ENCODE data around the gene SCUBE2. TPM values are rescaled to one million over a fixed set of nuclear protein-coding genes. Genes with fewer than 3 reads are reported as not detected.

The SCUBE2 gene
- total RNA-seq, 4 donors from 2014 or later = 4.4 to 17.3 (median 10.3) TPM

- no peak overlapping the region for H3K4me3 ChIP-seq (ENCODE audit: low read depth, poor library complexity, severe bottlenecking)
- TF ChIP-seq, protein P1, sequence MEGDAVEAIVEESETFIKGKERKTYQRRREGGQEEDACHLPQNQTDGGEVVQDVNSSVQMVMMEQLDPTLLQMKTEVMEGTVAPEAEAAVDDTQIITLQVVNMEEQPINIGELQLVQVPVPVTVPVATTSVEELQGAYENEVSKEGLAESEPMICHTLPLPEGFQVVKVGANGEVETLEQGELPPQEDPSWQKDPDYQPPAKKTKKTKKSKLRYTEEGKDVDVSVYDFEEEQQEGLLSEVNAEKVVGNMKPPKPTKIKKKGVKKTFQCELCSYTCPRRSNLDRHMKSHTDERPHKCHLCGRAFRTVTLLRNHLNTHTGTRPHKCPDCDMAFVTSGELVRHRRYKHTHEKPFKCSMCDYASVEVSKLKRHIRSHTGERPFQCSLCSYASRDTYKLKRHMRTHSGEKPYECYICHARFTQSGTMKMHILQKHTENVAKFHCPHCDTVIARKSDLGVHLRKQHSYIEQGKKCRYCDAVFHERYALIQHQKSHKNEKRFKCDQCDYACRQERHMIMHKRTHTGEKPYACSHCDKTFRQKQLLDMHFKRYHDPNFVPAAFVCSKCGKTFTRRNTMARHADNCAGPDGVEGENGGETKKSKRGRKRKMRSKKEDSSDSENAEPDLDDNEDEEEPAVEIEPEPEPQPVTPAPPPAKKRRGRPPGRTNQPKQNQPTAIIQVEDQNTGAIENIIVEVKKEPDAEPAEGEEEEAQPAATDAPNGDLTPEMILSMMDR (IDR thresholded peaks at IDR 0.05) = no peak
- TF ChIP-seq POLR2A (IDR thresholded peaks at IDR 0.05) = no peak
- WGBS, 2 donors = 42 to 48% methylated on average over 3 of the region's 3 CpGs
- no peak for DNase-seq (ENCODE audit: low spot score in 2 of 2)
- intact Hi-C loops (cut with DNase I; ENCODE audit: low total_unique reads) = no loop called here
These were observed 15.4 kb downstream of the SCUBE2 start for GRCh38 chr11:9076046-9076445.

DNA sequence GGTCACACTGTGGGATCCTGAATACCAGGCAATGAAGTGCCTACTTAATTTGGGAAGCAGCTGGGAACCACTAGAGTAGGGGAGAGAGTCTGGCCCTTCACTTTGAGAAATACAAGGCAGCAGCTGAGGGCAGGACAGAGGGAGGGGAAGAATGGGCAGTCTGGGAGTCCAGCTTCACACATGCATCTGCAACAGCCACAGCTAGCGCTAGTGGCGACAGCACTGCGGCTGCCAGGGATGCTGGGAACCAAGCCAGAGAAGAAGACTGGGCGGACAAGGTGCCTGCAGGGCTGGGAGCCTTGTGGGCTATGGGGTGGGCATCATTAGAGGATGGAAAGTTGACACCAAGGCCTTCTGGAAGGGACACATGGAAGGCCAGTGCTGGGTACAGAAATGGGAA, 15.8 kb downstream of the SCUBE2 start:
- intact Hi-C loops (cut with DNase I; ENCODE audit: low total_unique reads) = no loop called here
- H3K4me3 ChIP-seq (ENCODE audit: low read depth, poor library complexity, severe bottlenecking) = no peak overlapping the region
- DNase-seq (ENCODE audit: low spot score in 2 of 2) = no peak
- TF ChIP-seq, protein P1 (IDR thresholded peaks at IDR 0.05) = no peak
- TF ChIP-seq POLR2A (IDR thresholded peaks at IDR 0.05) = no peak
- WGBS, 2 donors = 63 to 90% methylated on average over 4 of the region's 4 CpGs

GRCh38 chr11:9074338-9075029, 16.9 kb downstream of the SCUBE2 start:
- H3K4me3 ChIP-seq (ENCODE audit: low read depth, poor library complexity, severe bottlenecking) = no peak overlapping the region
- intact Hi-C loops (cut with DNase I; ENCODE audit: low total_unique reads) = no loop called here
- DNase-seq (ENCODE audit: low spot score in 2 of 2) = no peak
- WGBS, 2 donors = 84 to 85% methylated on average over 15 of the region's 15 CpGs
- TF ChIP-seq POLR2A (IDR thresholded peaks at IDR 0.05) = no peak
- TF ChIP-seq, protein P1 (IDR thresholded peaks at IDR 0.05) = no peak

DNA sequence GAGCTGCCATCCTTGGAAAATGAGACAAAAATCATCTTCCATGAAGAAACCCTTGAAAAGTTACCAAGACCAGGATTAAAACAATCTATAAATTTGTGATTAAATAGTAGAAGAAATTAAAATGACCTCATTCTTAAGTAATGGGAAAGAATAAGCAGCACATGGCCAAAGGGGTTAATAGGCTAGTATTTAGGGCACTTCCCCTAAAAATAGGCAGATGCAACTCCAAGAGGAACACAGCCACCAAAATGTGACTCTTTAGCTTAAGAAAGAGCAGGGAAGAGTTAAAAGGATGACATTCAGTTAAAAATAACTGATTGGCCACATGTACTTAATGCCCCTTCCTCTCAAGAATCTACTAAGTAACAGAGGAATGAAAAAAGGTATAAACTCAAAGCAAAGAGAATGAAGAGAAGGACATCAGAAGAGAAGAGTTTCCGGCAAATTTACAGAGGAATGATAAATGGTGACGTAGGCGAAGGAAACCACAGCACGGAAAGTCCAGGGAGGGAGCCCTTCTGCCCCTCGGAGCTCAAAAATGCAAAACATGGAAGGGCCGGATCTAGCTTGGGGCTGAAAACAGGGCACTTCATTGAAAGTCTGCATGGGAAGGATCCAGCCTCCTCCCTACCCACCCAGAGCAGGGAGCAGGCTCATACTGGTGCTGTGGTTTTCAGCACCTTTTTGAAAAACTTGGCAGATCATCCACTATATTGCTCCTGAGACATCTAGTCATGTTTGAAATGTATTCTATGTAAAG, 17.8 kb downstream of the SCUBE2 start:
- intact Hi-C loops (cut with DNase I; ENCODE audit: low total_unique reads) = no loop called here
- 74 to 76% methylated on average over 6 of the region's 6 CpGs for WGBS, 2 donors
- DNase-seq (ENCODE audit: low spot score in 2 of 2) = no peak
- H3K4me3 ChIP-seq (ENCODE audit: low read depth, poor library complexity, severe bottlenecking) = no peak overlapping the region
- TF ChIP-seq, protein P1 (IDR thresholded peaks at IDR 0.05) = no peak
- TF ChIP-seq POLR2A (IDR thresholded peaks at IDR 0.05) = no peak

DNA sequence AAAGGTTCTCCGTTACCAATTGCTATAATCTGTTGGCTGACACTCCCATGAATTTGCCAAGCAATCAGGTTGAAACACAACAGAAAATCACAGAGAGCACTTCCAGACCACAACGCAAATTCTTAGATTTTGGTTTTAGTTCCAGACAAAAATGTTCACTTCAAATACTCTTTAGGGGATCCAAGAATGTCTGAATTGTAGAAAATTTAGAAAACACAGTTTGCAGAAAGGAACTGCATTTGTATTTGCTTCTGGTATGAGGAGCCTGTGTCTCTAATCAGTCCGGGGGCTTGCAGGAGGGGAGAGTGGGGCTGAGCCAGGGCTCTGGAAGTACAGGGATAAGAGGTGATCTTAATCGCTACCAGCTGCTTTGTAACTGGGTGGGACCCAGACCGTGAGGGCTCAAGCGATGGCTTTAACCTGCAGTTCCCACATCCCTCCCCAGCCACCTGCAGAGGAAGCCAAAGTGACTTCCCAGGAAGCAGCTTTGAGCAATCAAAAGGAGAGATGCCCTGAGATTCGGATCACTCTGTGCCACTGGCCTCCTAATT, 18.7 kb downstream of the SCUBE2 start:
- no peak for TF ChIP-seq POLR2A (IDR thresholded peaks at IDR 0.05)
- TF ChIP-seq, protein P1 (IDR thresholded peaks at IDR 0.05) = no peak
- intact Hi-C loops (cut with DNase I; ENCODE audit: low total_unique reads) = no loop called here
- WGBS, 2 donors = 68 to 74% methylated on average over 7 of the region's 7 CpGs
- H3K4me3 ChIP-seq (ENCODE audit: low read depth, poor library complexity, severe bottlenecking) = no peak overlapping the region
- no peak for DNase-seq (ENCODE audit: low spot score in 2 of 2)
